HG03342 (cell line): Measurements from ENCODE around the gene MS4A10.
"Not testable (repeated sequence)": the region's sequence is repeated elsewhere in the genome, so short reads cannot be mapped to it uniquely, and the experiment has no call there.

Source experiments
- ATAC-seq: cut with Tn5 transposase; IDR thresholded peaks from one replicate; pipeline ENCODE4 v1.9.1; 2021; ENCODE audit warnings: mild to moderate bottlenecking, moderate library complexity; ENCODE audit not compliant: unreplicated experiment

MS4A10 gene

DNA sequence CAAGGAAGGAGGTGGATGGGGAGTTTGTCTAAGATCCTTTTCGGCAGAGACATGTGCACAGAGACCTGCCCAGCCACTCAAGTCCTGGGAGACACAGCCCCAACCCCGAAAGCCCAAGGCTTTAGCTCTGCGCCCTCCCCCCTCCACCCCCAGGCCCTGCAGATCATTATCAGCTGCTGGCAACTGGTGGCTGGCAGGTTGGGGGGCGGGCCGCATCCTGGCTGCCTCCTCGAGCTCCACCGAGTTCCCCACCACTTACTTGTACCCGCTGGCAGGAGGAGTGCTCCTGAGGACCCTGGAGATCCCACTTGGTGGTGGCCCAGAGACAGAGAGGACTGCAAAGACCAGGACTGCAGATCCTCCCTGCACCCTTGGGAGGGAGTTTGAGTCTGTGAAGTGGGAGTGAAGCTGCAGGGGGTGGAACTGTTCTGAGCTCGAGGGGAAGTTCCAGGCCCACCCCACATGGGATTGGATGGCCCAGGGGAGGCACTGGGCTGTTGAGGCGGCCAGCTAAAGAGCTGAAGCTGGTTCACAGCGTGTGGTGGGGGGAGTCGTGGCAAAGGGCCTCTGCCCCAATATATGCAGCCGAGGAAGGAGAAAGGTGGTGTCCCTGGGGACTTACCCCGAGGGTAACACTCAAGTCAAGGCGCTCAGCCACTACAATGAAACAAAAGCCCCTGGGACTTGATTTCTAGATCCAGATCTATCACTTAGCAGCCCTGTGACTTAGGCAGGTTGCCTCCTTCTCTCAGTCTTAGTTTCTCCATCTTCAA is 36.9 kb downstream of the MS4A10 start:
- ATAC-seq: no peak

DNA sequence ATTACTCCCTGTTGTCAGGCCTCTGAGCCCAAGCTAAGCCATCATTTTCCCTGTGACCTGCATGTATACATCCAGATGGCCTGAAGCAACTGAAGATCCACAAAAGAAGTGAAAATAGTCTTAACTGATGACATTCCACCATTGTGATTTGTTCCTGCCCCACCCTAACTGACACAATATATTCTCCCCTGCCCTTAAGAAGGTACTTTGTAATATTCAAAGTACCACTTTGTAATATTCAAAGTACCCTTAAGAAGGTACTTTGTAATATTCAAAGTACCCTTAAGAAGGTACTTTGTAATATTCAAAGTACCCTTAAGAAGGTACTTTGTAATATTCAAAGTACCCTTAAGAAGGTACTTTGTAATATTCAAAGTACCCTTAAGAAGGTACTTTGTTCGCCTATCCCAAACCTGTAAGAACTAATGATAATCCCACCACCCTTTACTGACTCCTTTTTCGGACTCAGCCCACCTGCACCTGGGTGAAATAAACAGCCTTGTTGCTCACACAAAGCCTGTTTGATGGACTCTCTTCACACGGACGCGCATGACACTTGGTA is 38.7 kb downstream of the MS4A10 start:
- ATAC-seq: not testable (repeated sequence)

GRCh38 chr11:60825118-60825517 is 40.0 kb downstream of the MS4A10 start:
- ATAC-seq: no peak

- ATAC-seq: no peak
These were observed 40.7 kb downstream of the MS4A10 start for GRCh38 chr11:60825790-60826189.

- ATAC-seq: peak; percentile 46
These were observed 45.5 kb downstream of the MS4A10 start for GRCh38 chr11:60830478-60831142.

- ATAC-seq: peak; percentile 86
These were observed 46.0 kb downstream of the MS4A10 start for GRCh38 chr11:60831143-60831500.

- ATAC-seq: no peak
These were observed 46.5 kb downstream of the MS4A10 start for GRCh38 chr11:60831501-60832079.

GRCh38 chr11:60834742-60835533 is 49.8 kb downstream of the MS4A10 start:
- no peak for ATAC-seq

GRCh38 chr11:60835534-60835846 is 50.4 kb downstream of the MS4A10 start:
- ATAC-seq: no peak

- ATAC-seq: no peak
These were observed 51.9 kb downstream of the MS4A10 start for GRCh38 chr11:60836866-60837515.

GRCh38 chr11:60838132-60838531 is 53.0 kb downstream of the MS4A10 start:
- no peak for ATAC-seq

GRCh38 chr11:60840470-60841430 is 55.6 kb downstream of the MS4A10 start:
- no peak for ATAC-seq

- peak; percentile 83 for ATAC-seq
These were observed 56.9 kb downstream of the MS4A10 start, which contains the start of gene CCDC86 for GRCh38 chr11:60841797-60842667. TSS of gene CCDC86 (plus strand) at chr11:60842113. CDS start at chr11:60842125, 12 bp downstream.

GRCh38 chr11:60842668-60843600 is 57.8 kb downstream of the MS4A10 start:
- ATAC-seq: no peak

DNA sequence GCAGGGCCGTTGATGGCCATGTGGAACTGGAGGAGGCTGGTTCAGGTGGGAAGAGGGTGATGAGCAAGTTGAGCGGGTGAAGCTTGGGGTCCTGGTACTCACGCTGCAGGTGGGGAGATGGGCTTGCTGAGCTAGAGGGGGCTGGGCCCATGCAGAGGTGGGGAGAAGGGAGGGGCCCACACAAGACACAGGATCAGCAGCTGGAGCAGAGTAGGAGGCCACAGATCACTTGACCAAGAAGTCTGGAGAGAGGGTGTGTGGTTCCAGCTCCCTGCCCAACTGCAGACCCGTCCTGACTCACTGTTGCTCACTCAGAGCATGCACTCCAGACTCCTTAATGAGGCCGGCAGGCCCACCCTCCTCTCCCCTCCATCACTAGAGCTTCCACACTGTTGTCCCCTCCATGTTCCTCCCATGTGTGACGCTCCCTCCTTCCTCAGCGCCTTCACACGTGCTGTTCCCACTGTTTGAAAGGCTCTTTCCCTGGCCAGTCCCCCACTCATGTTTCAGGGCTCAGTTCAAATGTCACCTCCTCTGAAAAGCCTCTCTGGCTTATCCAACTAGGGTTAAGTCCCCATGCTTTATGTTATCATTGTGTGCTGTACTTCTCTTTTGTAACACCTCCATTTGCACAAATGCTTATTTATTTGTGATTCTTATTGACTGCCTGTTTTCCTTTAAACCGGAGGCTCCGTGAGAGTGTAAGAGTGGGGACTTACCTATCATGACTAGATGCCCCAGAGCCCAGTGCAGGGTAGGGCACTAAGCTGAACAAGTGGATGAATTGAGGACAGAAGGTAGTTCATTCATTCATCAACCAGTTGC is 59.1 kb downstream of the MS4A10 start:
- no peak for ATAC-seq

DNA sequence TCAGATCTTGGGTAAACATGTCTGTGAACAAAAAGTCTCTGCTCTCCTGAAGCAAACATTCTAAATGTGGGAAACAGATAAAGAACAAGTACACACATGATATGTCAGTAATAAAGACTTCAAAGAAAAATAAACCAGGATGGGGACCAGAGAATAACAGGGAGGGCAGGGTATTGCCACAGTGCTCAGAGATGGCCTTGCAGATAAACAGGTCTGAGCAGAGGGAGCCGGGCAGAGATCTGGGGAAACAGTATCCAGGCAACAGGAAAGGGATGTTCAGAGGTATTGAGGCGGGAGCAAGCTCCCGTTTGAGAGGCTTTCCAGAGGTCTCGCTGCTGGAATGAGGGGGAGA is 59.7 kb downstream of the MS4A10 start:
- ATAC-seq: no peak

- ATAC-seq: no peak
These were observed 60.2 kb downstream of the MS4A10 start for GRCh38 chr11:60845338-60845737.
